OCI-M1 (cell line): ENCODE data around the gene RABGAP1L.
"Not testable (repeated sequence)": the region's sequence is repeated elsewhere in the genome, so short reads cannot be mapped to it uniquely, and the experiment has no call there.

Experiments
- DNase-seq: peaks from one replicate; lab custom pipeline; 2025; lab: John Stamatoyannopoulos, UW

The RABGAP1L gene

DNA sequence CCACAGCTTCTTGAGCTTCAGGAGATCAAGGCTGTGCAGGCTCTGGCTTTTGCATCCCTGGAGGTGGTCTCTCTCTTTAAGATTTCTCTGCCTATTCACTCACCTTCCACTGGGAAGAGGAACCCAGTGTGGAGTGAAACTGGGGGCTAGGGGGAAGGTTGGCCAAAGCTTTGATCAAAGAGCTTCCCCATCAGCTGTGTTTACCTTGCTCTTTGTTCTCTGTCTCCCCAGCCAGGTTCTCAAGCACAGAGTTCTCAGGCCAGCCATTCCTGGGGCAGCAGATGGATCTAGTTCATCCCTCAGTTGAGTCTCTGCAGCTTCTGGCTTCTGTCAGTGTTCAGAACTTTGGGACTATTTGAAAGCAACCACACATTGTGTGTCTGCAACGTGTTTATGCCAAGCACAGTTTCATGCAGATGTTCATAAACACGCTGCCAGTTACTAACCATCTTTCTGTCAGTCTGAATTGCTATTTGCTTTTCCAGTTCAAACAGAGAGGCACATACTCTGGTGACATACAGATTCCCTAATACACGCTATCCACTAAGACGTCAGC lies 881.1 kb downstream of the RABGAP1L start:
- no peak for DNase-seq

DNA sequence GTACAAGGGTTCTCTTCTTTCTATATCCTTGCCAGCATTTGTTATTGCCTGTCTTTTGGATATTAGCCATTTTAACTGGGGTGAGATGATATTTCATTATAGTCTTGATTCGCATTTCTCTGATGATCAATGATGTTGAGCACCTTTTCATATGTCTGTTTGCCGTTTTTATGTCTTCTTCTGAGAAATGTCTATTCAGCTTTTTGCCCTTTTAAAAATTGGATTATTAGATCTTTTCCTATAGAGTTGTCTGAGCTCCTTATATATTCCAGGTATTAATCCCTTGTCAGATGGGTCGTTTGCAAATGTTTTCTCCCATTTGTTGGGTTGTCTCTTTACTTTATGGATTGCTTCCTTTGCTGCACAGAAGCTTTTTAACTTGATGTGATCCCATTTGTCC lies 883.3 kb downstream of the RABGAP1L start:
- no peak for DNase-seq

DNA sequence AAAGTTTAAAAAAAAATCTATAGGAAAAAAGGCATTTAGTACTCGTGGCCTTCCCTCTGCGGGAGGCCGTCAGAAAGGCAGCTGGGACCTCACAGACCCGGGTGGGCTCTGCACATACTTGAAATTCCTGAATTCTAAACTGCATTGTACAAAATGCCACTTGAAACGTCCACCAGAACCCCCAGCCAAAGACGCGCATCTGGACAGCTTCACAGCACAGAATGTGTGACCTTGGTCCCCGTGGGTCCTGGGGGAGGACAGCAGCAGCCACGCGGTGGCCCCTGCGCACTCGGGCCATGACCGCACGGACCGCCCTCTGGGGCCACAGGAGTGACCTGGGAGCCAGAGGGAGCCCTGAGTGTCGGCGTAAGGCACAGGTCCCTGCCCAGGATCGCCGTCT lies 884.5 kb downstream of the RABGAP1L start:
- DNase-seq = no peak

DNA sequence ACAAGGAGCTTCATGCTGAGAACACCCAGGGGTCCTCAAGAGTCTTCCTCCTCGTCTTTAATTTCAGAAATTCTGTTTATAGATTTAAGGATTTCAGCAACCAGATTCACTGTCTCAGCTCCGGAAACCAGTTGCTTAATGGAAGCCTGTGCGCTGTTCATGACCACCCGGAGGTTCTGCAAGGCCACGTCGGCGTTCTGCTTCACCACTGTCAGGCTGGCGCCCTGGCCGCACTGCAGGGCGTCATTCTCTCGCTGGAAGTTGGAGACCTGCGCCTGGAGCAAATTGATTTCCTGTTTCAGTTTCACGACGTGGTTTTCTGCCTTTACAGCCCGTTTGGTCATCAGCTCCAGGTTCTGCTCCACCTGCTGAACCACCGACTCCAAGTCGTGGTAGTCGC lies 885.3 kb downstream of the RABGAP1L start:
- DNase-seq = not testable (repeated sequence)
